Activated naive CD8-positive, alpha-beta T cell treated with anti-CD3 and anti-CD28 coated beads for 36 hours (primary cell): ENCODE data around the gene GSDME. TPM values are rescaled to one million over a fixed set of nuclear protein-coding genes. Genes with fewer than 3 reads are reported as not detected.
A peak's percentile ranks its signal among the peaks of the same experiment; 100 is the strongest.
"Not testable (repeated sequence)": the region's sequence is repeated elsewhere in the genome, so short reads cannot be mapped to it uniquely, and the experiment has no call there.

ENCODE experiments used
- DNase-seq: peaks from one replicate; pipeline ENCODE4 v3.0.0; 2021
- H3K27ac Mint-ChIP-seq: one replicate; pipeline ENCODE4 v1.8.0; 2022; ENCODE audit warnings: mild to moderate bottlenecking, moderate library complexity, mixed read lengths
- H3K27me3 Mint-ChIP-seq: one replicate; pipeline ENCODE4 v1.8.0; 2022; ENCODE audit warnings: mild to moderate bottlenecking, mixed read lengths
- H3K36me3 Mint-ChIP-seq: one replicate; pipeline ENCODE4 v1.8.0; 2021; ENCODE audit warnings: mild to moderate bottlenecking, mixed read lengths
- H3K4me1 Mint-ChIP-seq: one replicate; pipeline ENCODE4 v1.8.0; 2021; ENCODE audit warnings: mixed read lengths
- H3K4me3 Mint-ChIP-seq: one replicate; pipeline ENCODE4 v1.8.0; 2022; ENCODE audit warnings: mild to moderate bottlenecking, moderate library complexity, mixed read lengths
- H3K9me3 Mint-ChIP-seq: one replicate; pipeline ENCODE4 v1.8.0; 2022; ENCODE audit warnings: mixed read lengths
- total RNA-seq, 2 experiments: library from RNA; stranded (reverse); gene quantifications; one replicate each; pipeline ENCODE4 v1.2.3, GENCODE V29; 2021

GSDME gene
- total RNA-seq: 1 to 10 TPM; 6.4 to 7.5 TPM

- DNase-seq: peak; percentile 68
- peaks cover 51% of the 10 kb centered on the region for H3K27me3 Mint-ChIP-seq
- peak within 1 kb of the TSS; percentile 86 for H3K27ac Mint-ChIP-seq
- H3K36me3 Mint-ChIP-seq: peaks cover 4% of the 10 kb centered on the region
- peak within 1 kb of the TSS; percentile 90 for H3K4me3 Mint-ChIP-seq
- peaks cover 31% of the 10 kb centered on the region for H3K4me1 Mint-ChIP-seq
- no peaks in the 10 kb centered on the region for H3K9me3 Mint-ChIP-seq
Observed at GRCh38 chr7:24757353-24758275, at the start of gene GSDME. TSS of gene GSDME (minus strand) at chr7:24757464. CDS start at chr7:24749774, 7,690 bp downstream.

GRCh38 chr7:24802300-24802699 is 45.0 kb upstream of the GSDME start:
- no peaks in the 10 kb centered on the region for H3K27me3 Mint-ChIP-seq
- no peak overlapping the region for H3K27ac Mint-ChIP-seq
- peaks cover 41% of the 10 kb centered on the region for H3K36me3 Mint-ChIP-seq
- H3K9me3 Mint-ChIP-seq: no peaks in the 10 kb centered on the region
- H3K4me1 Mint-ChIP-seq: no peaks in the 10 kb centered on the region
- no peak for DNase-seq
- no peak overlapping the region for H3K4me3 Mint-ChIP-seq

- Mint-ChIP-seq H3K27me3 (no peaks in the 10 kb centered on the region), H3K27ac (no peak overlapping the region), H3K4me3 (no peak overlapping the region), H3K36me3 (peaks cover 44% of the 10 kb centered on the region), H3K4me1 (no peaks in the 10 kb centered on the region), H3K9me3 (no peaks in the 10 kb centered on the region)
- DNase-seq: no peak
Observed at GRCh38 chr7:24801883-24802282, 44.6 kb upstream of the GSDME start.

- Mint-ChIP-seq H3K27ac (no peak overlapping the region), H3K36me3 (peaks cover 52% of the 10 kb centered on the region), H3K4me1 (no peaks in the 10 kb centered on the region), H3K27me3 (no peaks in the 10 kb centered on the region), H3K9me3 (no peaks in the 10 kb centered on the region), H3K4me3 (no peak overlapping the region)
- no peak for DNase-seq
Observed at GRCh38 chr7:24800667-24801066, 43.4 kb upstream of the GSDME start.

- Mint-ChIP-seq H3K36me3 (peaks cover 55% of the 10 kb centered on the region), H3K27me3 (no peaks in the 10 kb centered on the region), H3K4me3 (no peak overlapping the region), H3K4me1 (no peaks in the 10 kb centered on the region), H3K27ac (no peak overlapping the region), H3K9me3 (no peaks in the 10 kb centered on the region)
- no peak for DNase-seq
Observed at GRCh38 chr7:24800073-24800472, 42.8 kb upstream of the GSDME start.

DNA sequence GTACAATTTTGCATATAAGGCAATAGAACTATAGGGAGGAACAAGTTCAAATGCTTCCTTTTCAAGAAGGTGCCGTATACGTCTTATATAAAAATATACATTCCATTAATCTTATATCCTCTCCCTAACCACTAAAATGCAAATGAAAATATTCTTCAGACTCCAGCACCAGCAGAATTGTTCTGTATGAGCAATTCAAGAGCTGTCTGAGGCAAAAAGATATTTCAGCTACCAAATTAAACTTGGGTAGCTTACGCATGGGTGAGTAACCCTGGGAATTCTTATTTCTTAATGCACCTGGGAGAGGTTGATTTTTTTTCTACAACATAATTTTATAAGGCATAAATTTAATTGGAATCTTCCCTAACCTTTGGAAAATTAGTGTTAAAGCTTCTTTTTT is 42.2 kb upstream of the GSDME start:
- no peak for DNase-seq
- Mint-ChIP-seq H3K36me3 (peaks cover 57% of the 10 kb centered on the region), H3K27ac (no peak overlapping the region), H3K4me1 (peaks cover 3% of the 10 kb centered on the region), H3K9me3 (no peaks in the 10 kb centered on the region), H3K4me3 (no peak overlapping the region), H3K27me3 (no peaks in the 10 kb centered on the region)

- no peak for DNase-seq
- Mint-ChIP-seq H3K9me3 (no peaks in the 10 kb centered on the region), H3K4me1 (peaks cover 8% of the 10 kb centered on the region), H3K27ac (no peak overlapping the region), H3K36me3 (peaks cover 48% of the 10 kb centered on the region), H3K27me3 (no peaks in the 10 kb centered on the region), H3K4me3 (no peak overlapping the region)
Observed at GRCh38 chr7:24798261-24798660, 41.0 kb upstream of the GSDME start.

GRCh38 chr7:24797270-24797669 is 40.0 kb upstream of the GSDME start:
- DNase-seq: no peak
- peaks cover 14% of the 10 kb centered on the region for H3K4me1 Mint-ChIP-seq
- H3K9me3 Mint-ChIP-seq: no peaks in the 10 kb centered on the region
- H3K36me3 Mint-ChIP-seq: peaks cover 42% of the 10 kb centered on the region
- no peak overlapping the region for H3K4me3 Mint-ChIP-seq
- H3K27ac Mint-ChIP-seq: no peak overlapping the region
- no peaks in the 10 kb centered on the region for H3K27me3 Mint-ChIP-seq

GRCh38 chr7:24795407-24795767 is 38.1 kb upstream of the GSDME start:
- H3K27me3 Mint-ChIP-seq: no peaks in the 10 kb centered on the region
- no peak for DNase-seq
- no peak overlapping the region for H3K27ac Mint-ChIP-seq
- no peak overlapping the region for H3K4me3 Mint-ChIP-seq
- H3K36me3 Mint-ChIP-seq: peaks cover 30% of the 10 kb centered on the region
- H3K4me1 Mint-ChIP-seq: peaks cover 14% of the 10 kb centered on the region
- H3K9me3 Mint-ChIP-seq: no peaks in the 10 kb centered on the region

DNA sequence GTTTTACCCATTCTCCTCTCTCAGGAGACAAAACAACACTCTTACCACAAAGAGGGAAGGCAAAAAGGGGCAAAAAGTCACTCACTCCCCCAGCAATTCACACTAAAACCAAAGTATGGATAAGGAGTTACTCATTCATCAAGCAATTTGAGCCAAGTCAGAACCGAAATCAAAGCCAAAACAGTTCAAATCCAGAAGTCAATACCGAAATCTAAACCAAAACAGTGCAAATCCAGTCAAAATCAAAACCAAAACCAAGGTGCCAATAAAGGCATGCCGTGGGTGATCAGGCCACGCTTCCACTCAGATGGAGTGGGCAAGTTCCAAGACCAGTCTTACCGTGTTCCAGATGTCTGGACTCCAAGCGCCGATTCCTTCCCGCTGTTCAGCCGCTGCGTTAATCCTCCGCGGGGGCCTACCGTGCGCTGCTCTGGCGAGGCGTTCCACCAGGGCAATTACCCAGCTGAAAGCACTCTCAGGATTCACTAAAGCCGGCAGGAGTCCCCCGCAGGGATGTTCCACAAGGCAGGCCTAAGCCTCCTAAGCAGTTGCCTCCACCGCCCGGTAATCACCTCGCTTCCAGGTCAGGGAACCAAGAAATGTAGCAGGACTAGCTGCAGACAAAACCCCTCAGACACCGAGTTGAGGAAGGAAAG is 37.6 kb upstream of the GSDME start:
- peaks cover 30% of the 10 kb centered on the region for H3K36me3 Mint-ChIP-seq
- H3K4me3 Mint-ChIP-seq, H3K27me3 Mint-ChIP-seq, DNase-seq, H3K9me3 Mint-ChIP-seq, H3K27ac Mint-ChIP-seq: not testable (repeated sequence)
- peaks cover 14% of the 10 kb centered on the region for H3K4me1 Mint-ChIP-seq

- DNase-seq: no peak
- Mint-ChIP-seq H3K4me1 (peaks cover 14% of the 10 kb centered on the region), H3K9me3 (peaks cover 1% of the 10 kb centered on the region), H3K4me3 (no peak overlapping the region), H3K27ac (no peak overlapping the region), H3K27me3 (no peaks in the 10 kb centered on the region), H3K36me3 (peaks cover 32% of the 10 kb centered on the region)
Observed at GRCh38 chr7:24793982-24794648, 36.9 kb upstream of the GSDME start.

DNA sequence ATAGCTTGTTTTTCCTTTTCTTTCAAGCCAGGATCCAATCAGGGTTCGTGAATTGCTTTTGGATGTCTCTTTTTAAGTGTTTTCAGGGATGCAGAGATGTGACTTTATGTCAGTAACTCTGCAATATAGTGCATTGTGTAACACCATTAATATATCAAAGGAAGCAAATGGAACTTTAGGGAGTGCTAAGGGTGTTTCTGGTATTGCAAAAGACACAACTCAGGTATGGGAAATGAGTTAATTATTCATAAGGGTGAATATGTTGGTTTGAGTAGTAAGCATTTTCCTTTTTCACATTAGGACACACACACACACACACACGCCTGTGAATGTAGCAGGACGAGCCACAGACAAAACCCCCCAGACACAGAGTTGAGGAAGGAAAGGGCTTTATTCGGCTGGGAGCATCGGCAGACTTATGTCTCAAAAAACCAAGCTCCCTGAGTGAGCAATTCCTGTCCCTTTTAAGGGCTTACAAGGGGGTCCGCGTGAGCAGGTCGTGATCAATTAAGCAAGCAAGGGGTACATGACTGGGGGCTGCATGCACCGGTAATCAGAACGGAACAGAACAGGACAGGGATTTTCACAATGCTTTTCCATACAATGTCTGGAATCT is 31.8 kb upstream of the GSDME start:
- H3K4me1 Mint-ChIP-seq: peaks cover 8% of the 10 kb centered on the region
- H3K9me3 Mint-ChIP-seq: peaks cover 4% of the 10 kb centered on the region
- peaks cover 12% of the 10 kb centered on the region for H3K36me3 Mint-ChIP-seq
- H3K4me3 Mint-ChIP-seq: no peak overlapping the region
- no peak for DNase-seq
- H3K27ac Mint-ChIP-seq: no peak overlapping the region
- no peaks in the 10 kb centered on the region for H3K27me3 Mint-ChIP-seq

GRCh38 chr7:24788075-24788474 is 30.8 kb upstream of the GSDME start:
- Mint-ChIP-seq H3K4me1 (peaks cover 6% of the 10 kb centered on the region), H3K27ac (no peak overlapping the region)

DNA sequence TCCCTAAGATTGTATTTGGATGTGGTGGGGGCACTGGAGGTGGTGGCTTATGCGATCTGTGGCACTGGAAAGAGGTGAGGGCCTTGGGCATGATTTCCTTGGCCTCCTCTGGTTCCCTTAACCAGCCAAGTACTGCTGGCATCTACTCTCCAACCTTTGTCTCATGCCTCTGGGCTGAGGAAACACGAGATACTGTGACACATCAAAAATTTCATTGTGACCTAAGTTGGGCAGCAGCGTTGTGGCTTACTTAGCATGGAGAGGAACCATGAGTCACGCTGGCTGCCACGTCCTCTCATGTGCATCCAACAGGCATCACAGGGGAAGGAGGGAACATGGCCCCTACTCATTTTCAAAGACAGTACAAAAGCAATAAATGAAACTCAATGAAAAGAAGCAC is 29.7 kb upstream of the GSDME start:
- H3K4me3 Mint-ChIP-seq: no peak overlapping the region
- H3K27ac Mint-ChIP-seq: no peak overlapping the region
- H3K36me3 Mint-ChIP-seq: peaks cover 15% of the 10 kb centered on the region
- peaks cover 11% of the 10 kb centered on the region for H3K9me3 Mint-ChIP-seq
- no peaks in the 10 kb centered on the region for H3K4me1 Mint-ChIP-seq
- no peak for DNase-seq
- no peaks in the 10 kb centered on the region for H3K27me3 Mint-ChIP-seq

More at GRCh38 chr7:24788075-24788474, 30.8 kb upstream of the GSDME start:
- DNase-seq: no peak
- H3K9me3 Mint-ChIP-seq: peaks cover 11% of the 10 kb centered on the region
- H3K4me3 Mint-ChIP-seq: no peak overlapping the region
- H3K27me3 Mint-ChIP-seq: no peaks in the 10 kb centered on the region
- peaks cover 18% of the 10 kb centered on the region for H3K36me3 Mint-ChIP-seq

DNA sequence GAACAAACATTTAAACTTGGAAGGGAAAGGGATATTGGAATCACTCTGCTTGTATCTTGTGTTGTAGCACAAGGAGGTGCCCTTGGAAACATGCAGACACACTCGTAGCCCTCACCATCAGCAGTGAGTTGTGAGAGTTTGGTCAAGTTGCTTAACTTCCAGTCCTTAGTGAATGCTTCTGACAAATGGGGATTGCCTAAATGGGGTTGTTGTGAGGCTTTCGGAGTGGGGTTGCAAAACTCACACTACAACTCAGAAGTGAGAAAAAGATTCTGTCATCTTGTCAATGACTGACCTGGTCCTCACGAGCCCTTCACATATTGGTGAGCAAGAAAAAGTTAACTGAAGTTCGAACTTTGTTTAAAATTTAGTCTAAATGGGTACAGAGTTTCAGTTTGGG is 29.0 kb upstream of the GSDME start:
- no peaks in the 10 kb centered on the region for H3K27me3 Mint-ChIP-seq
- H3K9me3 Mint-ChIP-seq: peaks cover 11% of the 10 kb centered on the region
- H3K36me3 Mint-ChIP-seq: peaks cover 12% of the 10 kb centered on the region
- no peak overlapping the region for H3K27ac Mint-ChIP-seq
- DNase-seq: no peak
- no peaks in the 10 kb centered on the region for H3K4me1 Mint-ChIP-seq
- H3K4me3 Mint-ChIP-seq: no peak overlapping the region
